Activated T-helper 17 cell treated with anti-CD3 and anti-CD28 coated beads, Interleukin-2, amount 50 U/mL, for 72 hours (primary cell): ENCODE measurements around the gene BMP4. TPM values are rescaled to one million over a fixed set of nuclear protein-coding genes. Genes with fewer than 3 reads are reported as not detected.

Source experiments
- ATAC-seq: fragments of 150-1000 bp; cut with Tn5 transposase; replicated peaks from 2 replicates; pipeline ENCODE4 v1.10.0; 2021; ENCODE audit warnings: mild to moderate bottlenecking, moderate library complexity
- H3K27ac Mint-ChIP-seq: one replicate; pipeline ENCODE4 v1.8.0; 2022; ENCODE audit warnings: mixed read lengths
- H3K27me3 Mint-ChIP-seq: one replicate; pipeline ENCODE4 v1.8.0; 2022; ENCODE audit warnings: mixed read lengths
- H3K36me3 Mint-ChIP-seq: one replicate; pipeline ENCODE4 v1.8.0; 2022; ENCODE audit warnings: low read depth, mild to moderate bottlenecking, mixed read lengths
- H3K4me1 Mint-ChIP-seq: one replicate; pipeline ENCODE4 v1.8.0; 2022; ENCODE audit warnings: mixed read lengths
- H3K4me3 Mint-ChIP-seq: one replicate; pipeline ENCODE4 v1.8.0; 2022; ENCODE audit warnings: mild to moderate bottlenecking, mixed read lengths
- H3K9me3 Mint-ChIP-seq: one replicate; pipeline ENCODE4 v1.8.0; 2022; ENCODE audit warnings: mixed read lengths
- total RNA-seq, 2 donors: library from RNA; stranded (reverse); gene quantifications; one replicate each; pipeline ENCODE4 v1.2.3, GENCODE V29; 2022

Gene BMP4
- total RNA-seq, 2 donors from 2014 or later, result 0.16 to 0.50 TPM

- peaks cover 5% of the 10 kb centered on the region for H3K4me1 Mint-ChIP-seq
- H3K9me3 Mint-ChIP-seq, result no peaks in the 10 kb centered on the region
- peaks cover 45% of the 10 kb centered on the region for H3K27me3 Mint-ChIP-seq
- H3K4me3 Mint-ChIP-seq, result peak overlapping the region; percentile 76
- no peaks in the 10 kb centered on the region for H3K36me3 Mint-ChIP-seq
- ATAC-seq, result no peak
- no peak overlapping the region for H3K27ac Mint-ChIP-seq
Measured at GRCh38 chr14:53954551-53955228, 1.9 kb downstream of the BMP4 start.

GRCh38 chr14:53953828-53954550 lies 2.6 kb downstream of the BMP4 start:
- H3K27me3 Mint-ChIP-seq, result peaks cover 42% of the 10 kb centered on the region
- no peaks in the 10 kb centered on the region for H3K36me3 Mint-ChIP-seq
- peaks cover 5% of the 10 kb centered on the region for H3K4me1 Mint-ChIP-seq
- H3K27ac Mint-ChIP-seq, result no peak overlapping the region
- H3K9me3 Mint-ChIP-seq, result no peaks in the 10 kb centered on the region
- H3K4me3 Mint-ChIP-seq, result peak overlapping the region; percentile 76
- no peak for ATAC-seq

GRCh38 chr14:53953002-53953827 lies 3.4 kb downstream of the BMP4 start:
- Mint-ChIP-seq H3K27ac (no peak overlapping the region), H3K36me3 (no peaks in the 10 kb centered on the region)

GRCh38 chr14:53952533-53952932 lies 4.1 kb downstream of the BMP4 start:
- H3K9me3 Mint-ChIP-seq, result no peaks in the 10 kb centered on the region
- ATAC-seq, result no peak

More at GRCh38 chr14:53953002-53953827, 3.4 kb downstream of the BMP4 start:
- H3K9me3 Mint-ChIP-seq, result no peaks in the 10 kb centered on the region
- peak overlapping the region; percentile 76 for H3K4me3 Mint-ChIP-seq
- peaks cover 5% of the 10 kb centered on the region for H3K4me1 Mint-ChIP-seq
- no peak for ATAC-seq
- H3K27me3 Mint-ChIP-seq, result peaks cover 48% of the 10 kb centered on the region

GRCh38 chr14:53951627-53952303 lies 4.9 kb downstream of the BMP4 start:
- Mint-ChIP-seq H3K36me3 (no peaks in the 10 kb centered on the region), H3K4me3 (no peak overlapping the region), H3K4me1 (peaks cover 5% of the 10 kb centered on the region), H3K9me3 (no peaks in the 10 kb centered on the region), H3K27me3 (peaks cover 53% of the 10 kb centered on the region), H3K27ac (no peak overlapping the region)
- ATAC-seq, result no peak

More at GRCh38 chr14:53952533-53952932, 4.1 kb downstream of the BMP4 start:
- Mint-ChIP-seq H3K4me1 (peaks cover 5% of the 10 kb centered on the region), H3K27me3 (peaks cover 53% of the 10 kb centered on the region), H3K4me3 (peak overlapping the region; percentile 76), H3K27ac (no peak overlapping the region), H3K36me3 (no peaks in the 10 kb centered on the region)

GRCh38 chr14:53951243-53951626 lies 5.4 kb downstream of the BMP4 start:
- Mint-ChIP-seq H3K27ac (no peak overlapping the region), H3K27me3 (peaks cover 53% of the 10 kb centered on the region), H3K36me3 (no peaks in the 10 kb centered on the region), H3K9me3 (no peaks in the 10 kb centered on the region), H3K4me1 (peaks cover 5% of the 10 kb centered on the region), H3K4me3 (no peak overlapping the region)
- no peak for ATAC-seq

- no peaks in the 10 kb centered on the region for H3K36me3 Mint-ChIP-seq
- H3K4me3 Mint-ChIP-seq, result no peak overlapping the region
- peaks cover 5% of the 10 kb centered on the region for H3K4me1 Mint-ChIP-seq
Measured at GRCh38 chr14:53950031-53950793, 6.4 kb downstream of the BMP4 start.

GRCh38 chr14:53949201-53949600 lies 7.4 kb downstream of the BMP4 start:
- H3K4me1 Mint-ChIP-seq, result peaks cover 5% of the 10 kb centered on the region
- H3K4me3 Mint-ChIP-seq, result no peak overlapping the region
- ATAC-seq, result no peak
- H3K27me3 Mint-ChIP-seq, result peaks cover 51% of the 10 kb centered on the region
- no peaks in the 10 kb centered on the region for H3K9me3 Mint-ChIP-seq
- H3K27ac Mint-ChIP-seq, result no peak overlapping the region
- no peaks in the 10 kb centered on the region for H3K36me3 Mint-ChIP-seq

More at GRCh38 chr14:53950031-53950793, 6.4 kb downstream of the BMP4 start:
- ATAC-seq, result no peak
- no peak overlapping the region for H3K27ac Mint-ChIP-seq
- H3K9me3 Mint-ChIP-seq, result no peaks in the 10 kb centered on the region
- H3K27me3 Mint-ChIP-seq, result peaks cover 48% of the 10 kb centered on the region

GRCh38 chr14:53948205-53948884 lies 8.3 kb downstream of the BMP4 start:
- no peak overlapping the region for H3K4me3 Mint-ChIP-seq
- H3K27ac Mint-ChIP-seq, result no peak overlapping the region
- H3K4me1 Mint-ChIP-seq, result peaks cover 5% of the 10 kb centered on the region
- H3K9me3 Mint-ChIP-seq, result no peaks in the 10 kb centered on the region
- H3K27me3 Mint-ChIP-seq, result peaks cover 52% of the 10 kb centered on the region
- no peak for ATAC-seq
- H3K36me3 Mint-ChIP-seq, result no peaks in the 10 kb centered on the region

GRCh38 chr14:53947452-53948204 lies 9.0 kb downstream of the BMP4 start:
- no peak overlapping the region for H3K4me3 Mint-ChIP-seq
- H3K36me3 Mint-ChIP-seq, result no peaks in the 10 kb centered on the region
- ATAC-seq, result no peak
- H3K27me3 Mint-ChIP-seq, result peaks cover 49% of the 10 kb centered on the region
- H3K9me3 Mint-ChIP-seq, result no peaks in the 10 kb centered on the region
- H3K27ac Mint-ChIP-seq, result no peak overlapping the region
- no peaks in the 10 kb centered on the region for H3K4me1 Mint-ChIP-seq

GRCh38 chr14:53947094-53947445 lies 9.6 kb downstream of the BMP4 start:
- Mint-ChIP-seq H3K4me3 (no peak overlapping the region), H3K27me3 (peaks cover 48% of the 10 kb centered on the region)

GRCh38 chr14:53946404-53947093 lies 10.1 kb downstream of the BMP4 start:
- Mint-ChIP-seq H3K9me3 (no peaks in the 10 kb centered on the region), H3K4me3 (no peak overlapping the region), H3K27me3 (peaks cover 45% of the 10 kb centered on the region), H3K36me3 (no peaks in the 10 kb centered on the region), H3K27ac (no peak overlapping the region), H3K4me1 (no peaks in the 10 kb centered on the region)
- no peak for ATAC-seq

More at GRCh38 chr14:53947094-53947445, 9.6 kb downstream of the BMP4 start:
- H3K36me3 Mint-ChIP-seq, result no peaks in the 10 kb centered on the region
- no peaks in the 10 kb centered on the region for H3K9me3 Mint-ChIP-seq
- no peaks in the 10 kb centered on the region for H3K4me1 Mint-ChIP-seq
- ATAC-seq, result no peak
- H3K27ac Mint-ChIP-seq, result no peak overlapping the region
